ENCODE measurements around the gene TEKT2. TPM values are rescaled to one million over a fixed set of nuclear protein-coding genes. Genes with fewer than 3 reads are reported as not detected.

TEKT2 gene
- total and polyA plus RNA-seq, 12 donors = 0.18 to 4.0 (median 0.72) TPM; not detected in 4

GRCh38 chr1:36128126-36128904 is 44.4 kb downstream of the TEKT2 start:
- H3K9me3 ChIP-seq (replicated peaks in 1 of 3) = no peaks in the 10 kb centered on the region
- intact Hi-C loops (cut with DNase I) = no loop called here
- H3K27me3 ChIP-seq = peaks cover 3% of the 10 kb centered on the region
- TF ChIP-seq POLR2A (IDR thresholded peaks at IDR 0.05) = no peak
- no peak for TF ChIP-seq CTCF (IDR thresholded peaks at IDR 0.05)
- no peak overlapping the region for H3K4me3 ChIP-seq
- peak in 1 of 7 donors; percentile 29 for DNase-seq
- no peak overlapping the region for H3K27ac ChIP-seq
- H3K36me3 ChIP-seq (replicated peaks in 1 of 2) = no peaks in the 10 kb centered on the region
- peaks cover 3 to 10% of the 10 kb centered on the region in 2 donors for H3K4me1 ChIP-seq (replicated peaks in 1 of 2)
- 65 to 77% (median 72%) methylated on average over 7 to 11 of the region's 11 CpGs for WGBS, 4 donors

- TF ChIP-seq POLR2A (IDR thresholded peaks at IDR 0.05) = no peak
- TF ChIP-seq CTCF (IDR thresholded peaks at IDR 0.05) = no peak
- Histone ChIP-seq H3K9me3 (replicated peaks in 1 of 3) (no peaks in the 10 kb centered on the region), H3K36me3 (replicated peaks in 1 of 2) (no peaks in the 10 kb centered on the region), H3K27me3 (peaks cover 3% of the 10 kb centered on the region), H3K4me3 (no peak overlapping the region), H3K4me1 (replicated peaks in 1 of 2) (peaks cover 3 to 16% of the 10 kb centered on the region in 2 donors), H3K27ac (no peak overlapping the region)
- 82 to 90% (median 89%) methylated on average over 3 of the region's 3 CpGs for WGBS, 4 donors
- intact Hi-C loops (cut with DNase I) = no loop called here
- no peak for DNase-seq
Measured at GRCh38 chr1:36128905-36129206, 45.0 kb downstream of the TEKT2 start.

- 76 to 88% (median 81%) methylated on average over 3 of the region's 3 CpGs for WGBS, 4 donors
- intact Hi-C loops (cut with DNase I) = loop anchor here (5.0 kb wide), 1 partner anchor 35 kb away; no protein-coding TSS in a partner anchor
- Histone ChIP-seq H3K9me3 (replicated peaks in 1 of 3) (no peaks in the 10 kb centered on the region), H3K27ac (no peak overlapping the region), H3K4me1 (replicated peaks in 1 of 2) (peaks cover 7 to 35% of the 10 kb centered on the region in 2 donors), H3K36me3 (replicated peaks in 1 of 2) (peaks cover 0 to 6% of the 10 kb centered on the region in 2 donors), H3K4me3 (no peak overlapping the region), H3K27me3 (no peaks in the 10 kb centered on the region)
- TF ChIP-seq POLR2A (IDR thresholded peaks at IDR 0.05) (no peak), CTCF (IDR thresholded peaks at IDR 0.05) (no peak)
- no peak for DNase-seq
Measured at GRCh38 chr1:36132029-36132428, 48.1 kb downstream of the TEKT2 start.

GRCh38 chr1:36133484-36133883 is 49.6 kb downstream of the TEKT2 start:
- WGBS, 4 donors = 27 to 63% (median 37%) methylated on average over 3 of the region's 3 CpGs
- peak; percentile 94 to 99 (median 98) for DNase-seq

More at GRCh38 chr1:36133484-36133883, 49.6 kb downstream of the TEKT2 start:
- H3K4me3 ChIP-seq = no peak overlapping the region
- no peaks in the 10 kb centered on the region for H3K9me3 ChIP-seq (replicated peaks in 1 of 3)
- intact Hi-C loops (cut with DNase I) = loop anchor here (5.0 kb wide), 1 partner anchor 36 kb away; no protein-coding TSS in a partner anchor
- peak in 1 of 2 donors; percentile 73 for TF ChIP-seq POLR2A (IDR thresholded peaks at IDR 0.05)
- no peak for TF ChIP-seq CTCF (IDR thresholded peaks at IDR 0.05)
- peaks cover 7 to 39% of the 10 kb centered on the region in 2 donors for H3K4me1 ChIP-seq (replicated peaks in 1 of 2)
- H3K27me3 ChIP-seq = no peaks in the 10 kb centered on the region
- peaks cover 0 to 21% of the 10 kb centered on the region in 2 donors for H3K36me3 ChIP-seq (replicated peaks in 1 of 2)
- H3K27ac ChIP-seq = peak overlapping the region in 3 of 5 donors; percentile 46 to 89 (median 85)
